IPS-18c (cell line): ENCODE data around the gene MCTP1.

Experiments used
- H3K4me3 ChIP-seq: 2 replicates; pipeline ENCODE4 v1.7.0; 2013; ENCODE audit warnings: low read depth, mild to moderate bottlenecking, low read length, moderate library complexity; ENCODE audit not compliant: insufficient read depth
- H3K9me3 ChIP-seq: one replicate; pipeline ENCODE4 v1.6.1; 2013; ENCODE audit warnings: mild to moderate bottlenecking, low read length, moderate library complexity; ENCODE audit not compliant: control insufficient read depth, insufficient read depth

Gene MCTP1

GRCh38 chr5:95284572-95285408, at the start of gene MCTP1:
Gene MCTP1, minus strand, starts transcription at chr5:95285094.
- Histone ChIP-seq H3K4me3 (peak within 1 kb of the TSS; percentile 77), H3K9me3 (no peaks in the 10 kb centered on the region)

- H3K4me3 ChIP-seq = no peak overlapping the region
- no peaks in the 10 kb centered on the region for H3K9me3 ChIP-seq
Observed at GRCh38 chr5:95332158-95332557, 47.3 kb upstream of the MCTP1 start.

GRCh38 chr5:95331358-95331757, 46.5 kb upstream of the MCTP1 start:
- Histone ChIP-seq H3K9me3 (no peaks in the 10 kb centered on the region), H3K4me3 (no peak overlapping the region)

GRCh38 chr5:95327211-95327610, 42.3 kb upstream of the MCTP1 start:
- Histone ChIP-seq H3K9me3 (no peaks in the 10 kb centered on the region), H3K4me3 (no peak overlapping the region)

GRCh38 chr5:95317687-95318086, 32.8 kb upstream of the MCTP1 start:
- no peaks in the 10 kb centered on the region for H3K9me3 ChIP-seq
- no peak overlapping the region for H3K4me3 ChIP-seq

- Histone ChIP-seq H3K4me3 (no peak overlapping the region), H3K9me3 (no peaks in the 10 kb centered on the region)
Observed at GRCh38 chr5:95317085-95317484, 32.2 kb upstream of the MCTP1 start.

- Histone ChIP-seq H3K4me3 (no peak overlapping the region), H3K9me3 (no peaks in the 10 kb centered on the region)
Observed at GRCh38 chr5:95304711-95305110, 19.8 kb upstream of the MCTP1 start.

GRCh38 chr5:95298651-95299050, 13.8 kb upstream of the MCTP1 start:
- Histone ChIP-seq H3K4me3 (no peak overlapping the region), H3K9me3 (no peaks in the 10 kb centered on the region)

GRCh38 chr5:95296291-95296690, 11.4 kb upstream of the MCTP1 start:
- H3K9me3 ChIP-seq = no peaks in the 10 kb centered on the region
- H3K4me3 ChIP-seq = no peak overlapping the region

GRCh38 chr5:95285409-95285755, 488 bp upstream of the MCTP1 start:
- Histone ChIP-seq H3K4me3 (peak overlapping the region; percentile 77), H3K9me3 (no peaks in the 10 kb centered on the region)

GRCh38 chr5:95283761-95284571, 928 bp downstream of the MCTP1 start:
- peak overlapping the region; percentile 77 for H3K4me3 ChIP-seq

GRCh38 chr5:95283022-95283615, 1.8 kb downstream of the MCTP1 start:
- H3K4me3 ChIP-seq = peak overlapping the region; percentile 38

More at GRCh38 chr5:95283761-95284571, 928 bp downstream of the MCTP1 start:
- no peaks in the 10 kb centered on the region for H3K9me3 ChIP-seq

GRCh38 chr5:95281226-95281625, 3.7 kb downstream of the MCTP1 start:
- H3K9me3 ChIP-seq = no peaks in the 10 kb centered on the region
- H3K4me3 ChIP-seq = no peak overlapping the region

More at GRCh38 chr5:95283022-95283615, 1.8 kb downstream of the MCTP1 start:
- H3K9me3 ChIP-seq = no peaks in the 10 kb centered on the region

- H3K9me3 ChIP-seq = no peaks in the 10 kb centered on the region
Observed at GRCh38 chr5:95280401-95281095, 4.3 kb downstream of the MCTP1 start.

GRCh38 chr5:95274011-95274410, 10.9 kb downstream of the MCTP1 start:
- H3K4me3 ChIP-seq = no peak overlapping the region
- no peaks in the 10 kb centered on the region for H3K9me3 ChIP-seq

More at GRCh38 chr5:95280401-95281095, 4.3 kb downstream of the MCTP1 start:
- H3K4me3 ChIP-seq = no peak overlapping the region

GRCh38 chr5:95272316-95272929, 12.5 kb downstream of the MCTP1 start:
- H3K9me3 ChIP-seq = no peaks in the 10 kb centered on the region
- H3K4me3 ChIP-seq = no peak overlapping the region
